DND-41 (cell line): ENCODE results near the gene KRT15.

Experiments used
- EZH2 ChIP-seq: IDR thresholded peaks from 3 replicates; pipeline ENCODE4 v1.6.1; 2012; ENCODE audit warnings: borderline replicate concordance, low read depth, mild to moderate bottlenecking, moderate library complexity, low read length, inconsistent platforms; ENCODE audit not compliant: severe bottlenecking
- TF ChIP-seq, protein P1 (sequence below): IDR thresholded peaks from 2 replicates; pipeline ENCODE4 v1.5.1; 2012; ENCODE audit warnings: borderline replicate concordance, low read length, moderate library complexity, mild to moderate bottlenecking; ENCODE audit not compliant: poor library complexity, severe bottlenecking; ENCODE audit errors: extremely low read depth

DNA sequence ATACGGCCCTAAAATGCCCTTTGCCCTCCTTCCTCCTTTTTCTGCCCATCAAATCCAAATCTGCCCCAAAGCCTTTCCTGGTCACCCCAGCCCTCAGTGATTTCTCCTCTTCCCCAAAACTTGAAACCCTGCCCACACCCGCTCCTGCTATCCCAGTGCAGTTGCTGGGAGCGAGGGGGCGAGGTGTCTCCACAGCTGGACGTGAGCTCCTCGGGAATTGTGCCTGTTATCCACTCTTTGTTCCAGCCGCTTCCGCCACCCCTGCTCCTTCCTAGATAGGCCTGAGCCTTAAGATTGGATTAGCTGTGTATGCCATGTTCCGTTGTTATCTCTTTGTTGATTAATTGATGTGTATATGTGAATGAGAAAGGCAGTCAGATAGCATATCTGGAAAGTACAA, 35.2 kb downstream of the KRT15 start:
- TF ChIP-seq, protein P1, sequence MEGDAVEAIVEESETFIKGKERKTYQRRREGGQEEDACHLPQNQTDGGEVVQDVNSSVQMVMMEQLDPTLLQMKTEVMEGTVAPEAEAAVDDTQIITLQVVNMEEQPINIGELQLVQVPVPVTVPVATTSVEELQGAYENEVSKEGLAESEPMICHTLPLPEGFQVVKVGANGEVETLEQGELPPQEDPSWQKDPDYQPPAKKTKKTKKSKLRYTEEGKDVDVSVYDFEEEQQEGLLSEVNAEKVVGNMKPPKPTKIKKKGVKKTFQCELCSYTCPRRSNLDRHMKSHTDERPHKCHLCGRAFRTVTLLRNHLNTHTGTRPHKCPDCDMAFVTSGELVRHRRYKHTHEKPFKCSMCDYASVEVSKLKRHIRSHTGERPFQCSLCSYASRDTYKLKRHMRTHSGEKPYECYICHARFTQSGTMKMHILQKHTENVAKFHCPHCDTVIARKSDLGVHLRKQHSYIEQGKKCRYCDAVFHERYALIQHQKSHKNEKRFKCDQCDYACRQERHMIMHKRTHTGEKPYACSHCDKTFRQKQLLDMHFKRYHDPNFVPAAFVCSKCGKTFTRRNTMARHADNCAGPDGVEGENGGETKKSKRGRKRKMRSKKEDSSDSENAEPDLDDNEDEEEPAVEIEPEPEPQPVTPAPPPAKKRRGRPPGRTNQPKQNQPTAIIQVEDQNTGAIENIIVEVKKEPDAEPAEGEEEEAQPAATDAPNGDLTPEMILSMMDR = no peak
- TF ChIP-seq EZH2 = no peak
